ENCODE data around the gene AGER.
"Not testable (repeated sequence)": the region's sequence is repeated elsewhere in the genome, so short reads cannot be mapped to it uniquely, and the experiment has no call there.

The AGER gene

GRCh38 chr6:32198345-32198696, 14.3 kb upstream of the AGER start:
- no peak for DNase-seq

GRCh38 chr6:32196682-32197616, 12.9 kb upstream of the AGER start:
- peak; percentile 61 for DNase-seq

DNA sequence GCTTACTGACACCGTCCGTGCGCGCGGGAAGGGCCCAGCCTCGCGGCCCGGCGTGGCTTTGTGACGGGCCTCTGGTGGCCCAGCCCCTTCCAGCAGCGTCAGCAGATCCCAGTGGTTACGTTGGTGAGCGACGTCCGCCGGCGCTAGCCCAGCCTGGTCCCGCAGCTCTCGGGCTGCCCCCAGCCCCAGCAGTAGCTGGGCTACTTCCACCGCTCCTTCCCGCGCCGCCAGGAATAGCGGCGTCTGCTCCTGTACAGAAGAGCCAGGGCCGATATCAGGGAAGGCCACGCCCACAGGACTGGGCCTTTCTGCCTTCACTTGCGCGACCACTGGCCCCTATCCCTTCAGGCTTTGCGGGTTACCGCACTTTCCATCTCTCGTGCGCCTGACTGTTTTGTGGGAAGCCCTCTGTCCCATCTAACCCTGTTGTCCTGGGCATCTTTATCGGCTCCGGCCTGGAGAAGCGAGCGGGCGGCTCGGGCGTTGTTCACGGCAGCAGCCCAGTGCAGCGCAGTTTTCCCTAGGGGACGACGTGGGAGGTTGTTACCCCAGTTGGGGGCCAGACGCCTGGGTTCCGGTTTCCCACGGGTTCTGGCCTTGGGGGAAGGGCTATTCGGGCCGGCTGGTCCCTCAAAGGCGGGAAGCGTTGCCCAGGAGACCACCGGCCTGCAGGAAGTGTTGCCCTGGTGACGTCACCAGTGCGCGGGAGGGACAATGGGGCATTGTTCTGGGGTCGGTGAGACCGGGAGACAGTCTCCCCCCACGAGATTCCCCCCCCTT, 12.0 kb upstream of the AGER start:
- peak; percentile 70 for DNase-seq

DNA sequence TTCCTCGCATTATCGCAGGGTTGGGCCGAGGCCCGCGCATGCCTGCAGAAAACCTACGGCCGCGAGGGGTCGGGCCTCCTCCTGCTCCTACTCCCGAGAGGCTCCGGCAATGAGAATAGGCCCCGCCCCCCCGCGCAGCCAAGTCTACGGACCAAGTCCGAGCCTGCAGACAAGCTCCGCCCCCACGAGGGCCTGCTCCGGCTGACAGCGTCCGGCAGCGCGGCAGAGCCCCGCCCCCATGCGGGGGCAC, 11.5 kb upstream of the AGER start:
- peak; percentile 100 for DNase-seq

DNA sequence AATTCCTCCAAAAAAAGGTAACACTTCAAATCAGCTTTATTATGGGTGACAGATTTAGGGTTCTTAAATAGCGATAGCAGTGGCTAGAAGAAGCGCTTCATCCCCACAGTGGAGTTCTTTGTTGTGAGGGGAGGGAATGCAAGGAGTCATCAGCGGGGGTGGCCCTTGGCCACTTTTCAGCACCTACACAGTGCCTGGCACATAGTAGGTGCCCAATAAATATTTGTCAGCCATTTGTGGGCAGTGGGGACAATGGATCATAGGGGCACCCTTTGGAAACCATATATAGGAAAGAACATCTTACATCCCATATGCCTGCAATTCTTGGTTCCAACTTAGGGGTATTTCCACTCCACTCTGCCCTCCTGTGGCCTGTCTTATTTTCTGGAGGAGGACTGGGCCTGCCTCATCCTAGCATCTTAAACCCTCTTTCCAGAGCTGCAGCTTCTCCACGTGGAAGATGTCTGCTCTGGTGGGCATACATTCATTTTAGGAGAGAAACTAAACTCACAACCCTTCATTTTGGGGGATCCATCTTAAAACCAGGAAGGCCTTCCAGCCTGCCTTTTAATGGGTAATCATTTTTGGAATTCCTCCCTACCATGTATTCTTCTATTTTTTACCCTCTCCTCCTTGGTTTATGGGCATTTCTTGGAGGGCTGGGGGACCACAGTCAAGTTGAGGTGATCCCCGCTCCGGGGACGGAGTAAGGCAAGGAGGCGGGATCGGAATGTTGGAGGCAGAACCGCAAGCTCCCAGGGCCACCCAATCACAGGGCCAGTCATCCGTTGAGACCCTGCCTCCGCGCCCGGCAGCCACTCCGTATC, 11.0 kb upstream of the AGER start:
- peak; percentile 68 for DNase-seq

GRCh38 chr6:32194388-32194787, 10.3 kb upstream of the AGER start:
- DNase-seq: no peak

DNA sequence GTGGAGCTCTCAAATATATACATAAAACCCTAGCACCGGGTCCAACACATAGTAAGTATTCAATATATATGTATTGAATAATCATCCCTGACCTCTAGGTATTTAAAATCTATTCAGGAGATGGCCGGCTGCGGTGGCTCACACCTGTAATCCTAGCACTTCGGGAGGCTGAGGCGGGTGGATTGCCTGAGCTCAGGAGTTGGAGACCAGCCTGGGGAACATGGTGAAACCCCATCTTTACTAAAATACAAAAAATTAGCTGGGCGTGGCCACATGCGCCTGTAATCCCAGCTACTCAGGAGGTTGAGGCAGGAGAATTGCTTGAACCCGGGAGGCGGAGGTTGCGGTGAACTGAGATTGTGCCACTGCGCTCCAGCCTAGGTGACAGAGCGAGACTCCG, 9.0 kb upstream of the AGER start:
- DNase-seq: not testable (repeated sequence)

DNA sequence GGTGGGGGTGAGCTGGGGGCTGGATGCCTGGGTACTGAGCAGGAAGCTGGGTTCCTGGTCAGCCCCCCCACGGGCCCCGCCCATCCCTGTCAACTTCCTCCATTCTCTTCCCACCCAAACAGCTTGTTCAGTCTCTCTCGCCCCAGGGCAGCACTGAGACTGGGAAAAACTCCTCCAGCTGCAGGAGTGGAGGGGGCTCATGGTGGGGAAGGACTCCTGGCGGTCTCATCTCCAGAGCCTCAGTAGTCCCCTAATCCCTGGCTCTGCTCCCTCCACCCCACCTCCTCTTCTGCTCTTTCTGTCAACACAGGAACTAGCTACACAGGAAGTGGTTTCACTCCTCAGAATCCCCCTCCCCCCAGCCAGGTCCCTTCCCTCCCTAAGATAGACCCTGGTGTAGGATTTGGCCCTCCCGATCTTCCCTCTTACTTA, 8.6 kb upstream of the AGER start, which contains the start of gene GPSM3:
TSS of gene GPSM3 (minus strand) at position 36 of the 432 bp plus-strand sequence. CDS start 130 bp downstream, outside the sequence.
- peak; percentile 58 for DNase-seq

- DNase-seq: no peak
Measured at GRCh38 chr6:32191696-32192607, 7.9 kb upstream of the AGER start.

DNA sequence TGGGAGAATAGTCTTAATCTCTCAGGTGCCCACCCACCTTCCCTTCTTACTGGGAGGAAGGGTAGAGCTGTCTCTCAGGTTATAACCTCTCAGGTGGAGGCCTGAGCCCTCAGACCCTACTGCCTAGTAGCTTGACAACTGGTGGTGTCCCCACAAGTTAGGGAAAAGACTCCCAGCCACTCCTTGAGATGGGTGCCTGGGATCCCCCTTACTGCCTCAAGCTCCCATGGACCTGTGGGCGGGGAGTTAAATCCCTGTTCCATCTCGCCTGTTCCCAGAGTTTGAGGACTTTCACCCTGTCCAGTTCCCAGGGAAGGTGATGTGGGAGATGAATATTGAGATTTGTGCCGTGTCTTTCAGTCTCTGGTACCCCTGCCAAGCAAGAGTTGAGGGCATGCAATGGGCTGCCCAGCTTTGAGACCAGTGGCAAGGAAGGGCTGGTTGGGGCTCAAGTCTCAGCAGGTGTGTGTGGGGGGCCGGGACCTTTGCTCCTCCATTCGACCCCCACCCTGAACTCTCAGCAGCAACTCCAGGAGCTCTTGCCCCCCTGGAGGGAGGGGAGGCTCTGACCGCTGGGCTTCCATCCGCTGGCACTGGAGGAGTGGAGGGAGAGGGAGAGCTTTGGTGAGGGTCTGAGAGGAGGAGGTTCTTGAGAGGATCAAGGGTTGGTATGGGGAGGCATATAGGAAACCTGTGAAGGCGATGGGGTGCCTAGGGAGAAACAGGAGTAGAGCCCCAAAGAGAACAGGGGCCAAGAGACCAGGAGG, 7.0 kb upstream of the AGER start:
- no peak for DNase-seq

DNA sequence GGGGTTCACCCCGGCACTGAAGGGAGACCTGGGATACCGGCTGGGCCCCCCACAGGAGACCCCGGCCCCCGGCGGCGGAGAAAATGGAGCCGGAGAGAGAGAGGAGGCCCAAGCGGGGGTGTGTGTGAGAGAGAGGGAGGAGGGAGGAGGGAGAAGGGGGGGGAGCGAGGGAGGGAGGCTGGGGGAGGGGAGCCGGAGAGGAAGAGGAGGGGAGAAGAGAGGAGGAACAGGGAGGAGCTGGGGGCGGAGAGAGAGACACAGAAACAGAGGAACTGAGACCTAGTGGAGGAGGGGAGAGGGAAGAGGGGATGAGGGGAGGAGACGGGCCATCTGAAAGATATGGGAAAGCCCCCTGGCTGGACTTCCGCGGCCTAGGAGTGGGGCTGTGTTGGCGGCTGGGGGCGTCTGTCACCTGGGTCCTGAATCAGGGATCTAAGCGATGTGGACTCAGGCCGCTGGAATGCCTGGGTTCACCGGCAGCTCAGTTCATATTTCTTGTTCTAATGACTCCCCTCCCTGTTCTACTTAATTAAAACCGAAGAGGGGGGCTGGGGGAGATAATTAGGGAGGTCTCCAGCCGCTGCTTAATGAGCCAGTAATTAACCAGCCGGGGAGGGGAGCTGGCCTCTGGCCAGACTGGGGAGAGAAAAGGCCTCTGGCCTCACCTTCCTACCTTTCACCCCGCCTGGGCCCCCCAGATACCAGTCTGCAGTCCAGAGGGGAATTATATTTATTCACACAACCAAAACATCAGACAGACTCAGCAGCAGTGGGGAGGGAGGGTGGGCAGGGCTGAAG, 6.2 kb upstream of the AGER start, which contains the start of gene PBX2:
TSS of gene PBX2 (minus strand) at position 149 of the 798 bp plus-strand sequence. CDS start 287 bp downstream, outside the sequence.
- peak; percentile 94 for DNase-seq

DNA sequence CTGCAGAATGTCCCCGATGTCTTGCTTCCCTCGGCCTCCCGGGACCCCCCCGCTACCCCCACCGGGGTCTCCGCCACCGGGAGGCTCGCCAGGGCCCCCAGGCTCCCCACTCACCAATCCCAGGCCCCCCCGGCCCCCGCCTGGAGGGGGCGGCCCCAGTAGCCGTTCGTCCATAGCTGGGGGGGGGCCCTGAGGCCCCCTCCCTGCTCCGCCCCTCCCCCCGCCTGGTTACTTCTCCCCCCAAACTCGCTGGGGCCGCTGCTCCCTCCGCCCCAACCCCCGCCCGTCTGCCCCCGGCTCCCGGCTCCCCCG, 5.6 kb upstream of the AGER start:
- DNase-seq: no peak

- DNase-seq: no peak
Measured at GRCh38 chr6:32189069-32189741, 5.2 kb upstream of the AGER start.

- no peak for DNase-seq
Measured at GRCh38 chr6:32188381-32189068, 4.5 kb upstream of the AGER start.

GRCh38 chr6:32187725-32188380, 3.8 kb upstream of the AGER start:
- DNase-seq: not testable (repeated sequence)

DNA sequence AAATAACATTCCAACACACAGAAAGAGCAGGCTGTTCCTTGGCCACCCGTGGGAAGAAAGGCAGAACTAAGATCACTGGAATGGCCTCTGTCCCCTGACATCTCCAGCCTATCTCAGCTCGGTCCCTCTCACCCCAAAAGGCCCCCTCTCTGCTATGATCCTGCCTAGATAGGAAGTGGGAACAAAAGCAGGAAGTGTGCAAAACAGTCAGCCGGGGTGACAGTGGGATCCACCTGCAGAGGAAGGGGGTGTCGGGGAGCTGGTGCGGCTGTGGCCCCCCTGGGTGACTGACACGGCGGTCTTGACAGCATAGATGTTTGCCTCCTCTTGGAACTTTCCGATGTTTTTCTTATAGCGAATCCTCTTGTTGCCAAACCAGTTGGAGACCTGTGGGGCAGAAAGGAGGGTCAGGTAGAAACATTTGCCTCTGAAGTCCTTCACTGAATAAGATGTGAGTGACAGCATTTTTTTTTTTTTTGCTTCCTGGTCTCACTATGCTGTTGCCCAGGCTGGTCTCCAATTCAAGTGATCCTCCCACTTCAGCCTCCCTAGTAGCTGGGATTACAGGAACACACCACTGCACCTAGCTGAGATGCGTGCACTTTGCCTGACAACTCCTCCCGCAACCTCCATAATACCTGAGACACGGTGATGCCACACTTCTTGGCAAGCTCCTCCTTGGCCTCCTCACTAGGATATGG, 3.1 kb upstream of the AGER start:
- DNase-seq: no peak

DNA sequence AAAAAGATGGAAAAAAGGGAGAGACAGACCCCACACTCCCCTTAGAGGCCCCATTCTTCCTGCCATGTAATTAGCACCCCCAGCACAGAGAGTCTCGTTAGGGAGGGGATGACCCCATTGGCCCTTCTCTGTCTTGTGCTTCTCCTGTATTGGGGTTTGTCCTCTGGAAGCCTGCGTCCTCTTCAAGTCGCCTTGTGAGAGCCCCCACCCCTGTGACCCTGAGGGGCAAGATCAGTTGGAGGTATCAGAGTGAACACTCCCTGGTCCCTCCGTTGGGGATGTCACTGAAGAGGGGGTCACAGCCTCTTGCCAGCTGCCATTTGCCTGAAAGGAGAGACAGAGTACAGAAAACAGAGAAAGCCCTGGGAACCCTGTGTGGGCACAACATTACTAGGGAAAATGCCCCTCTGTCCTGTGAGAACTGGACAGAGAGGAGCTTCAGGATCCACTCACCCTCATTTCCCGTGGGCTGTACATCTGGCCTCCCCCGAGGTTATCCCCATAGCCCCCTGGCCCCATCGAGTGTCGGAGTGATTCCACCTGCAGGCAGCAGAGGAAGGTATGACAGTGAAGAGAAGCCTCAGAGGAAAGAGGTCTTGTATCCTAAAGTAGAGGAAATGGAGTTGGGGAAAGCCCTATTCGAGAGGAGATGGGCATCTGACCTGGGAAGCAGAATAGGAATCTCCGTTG, 2.2 kb upstream of the AGER start:
- DNase-seq: not testable (repeated sequence)
